Subcutaneous abdominal adipose tissue (tissue), 5 donors: ENCODE results near the gene CBX4.

Experiments used
- H3K27ac ChIP-seq: one replicate; pipeline ENCODE4 v1.7.0; 2013; ENCODE audit warnings: low read depth, mild to moderate bottlenecking, inconsistent platforms, low read length, moderate library complexity
- H3K27me3 ChIP-seq, 5 donors: one replicate each; pipeline ENCODE4 v1.7.0; 2013; ENCODE audit warnings: low read length in 5 of 5, inconsistent platforms in 1 of 5; ENCODE audit not compliant: control insufficient read depth in 5 of 5, insufficient read depth in 4 of 5
- H3K36me3 ChIP-seq, 5 donors: one replicate each; pipeline ENCODE4 v1.7.0; 2013; ENCODE audit warnings: low read length in 5 of 5; ENCODE audit not compliant: control insufficient read depth in 5 of 5, insufficient read depth in 5 of 5
- H3K4me1 ChIP-seq, 5 donors: one replicate each; pipeline ENCODE4 v1.7.0; 2013; ENCODE audit warnings: low read length in 5 of 5, mild to moderate bottlenecking in 3 of 5, moderate library complexity in 1 of 5; ENCODE audit not compliant: control insufficient read depth in 5 of 5, insufficient read depth in 5 of 5
- H3K4me3 ChIP-seq, 5 donors: one replicate each; pipeline ENCODE4 v1.7.0; 2013; ENCODE audit warnings: low read length in 5 of 5, low read depth in 1 of 5
- H3K9ac ChIP-seq, 5 donors: one replicate each; pipeline ENCODE4 v1.7.0; 2013; ENCODE audit warnings: low read length in 5 of 5, mild to moderate bottlenecking in 4 of 5, moderate library complexity in 3 of 5
- H3K9me3 ChIP-seq, 5 donors: one replicate each; pipeline ENCODE4 v1.7.0; 2013; ENCODE audit warnings: low read length in 5 of 5; ENCODE audit not compliant: control insufficient read depth in 5 of 5
- donor health status: healthy.
- donor health status: healthy.
- donor health status: healthy.
- donor health status: healthy.
- donor health status: healthy.

Gene CBX4

DNA sequence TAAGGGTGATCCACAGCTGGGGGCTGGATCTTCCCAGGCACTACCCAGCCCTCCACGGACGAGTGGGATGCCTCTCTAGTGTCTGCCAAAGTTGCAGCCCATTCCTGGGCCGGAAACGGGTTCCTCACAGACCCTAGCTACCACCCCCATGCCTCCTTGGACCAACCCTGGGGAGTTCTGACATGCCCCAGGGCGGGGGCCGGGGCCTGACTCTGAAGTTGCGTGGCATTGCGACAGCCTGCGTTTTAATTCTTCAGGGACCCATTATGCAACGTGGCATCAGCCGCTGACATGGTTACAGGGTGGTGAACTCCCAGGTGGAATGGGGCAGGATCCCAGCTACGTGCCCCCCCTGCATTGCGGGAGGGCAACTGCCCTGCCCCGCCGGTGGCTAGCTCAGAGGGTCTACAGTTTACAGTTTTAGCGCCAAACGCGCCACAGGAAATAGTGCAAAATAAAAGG is 2.7 kb downstream of the CBX4 start:
- Histone ChIP-seq H3K36me3 (peaks cover 0 to 21% (median 16%) of the 10 kb centered on the region in 5 donors), H3K9ac (peak overlapping the region in 1 of 5 donors; percentile 59), H3K4me1 (peaks cover 0 to 64% (median 58%) of the 10 kb centered on the region in 5 donors), H3K27me3 (peaks cover 7 to 13% (median 9%) of the 10 kb centered on the region in 5 donors), H3K27ac (peak overlapping the region; percentile 78), H3K9me3 (no peaks in the 10 kb centered on the region), H3K4me3 (peak overlapping the region in 3 of 5 donors; percentile 77 to 87 (median 85))

DNA sequence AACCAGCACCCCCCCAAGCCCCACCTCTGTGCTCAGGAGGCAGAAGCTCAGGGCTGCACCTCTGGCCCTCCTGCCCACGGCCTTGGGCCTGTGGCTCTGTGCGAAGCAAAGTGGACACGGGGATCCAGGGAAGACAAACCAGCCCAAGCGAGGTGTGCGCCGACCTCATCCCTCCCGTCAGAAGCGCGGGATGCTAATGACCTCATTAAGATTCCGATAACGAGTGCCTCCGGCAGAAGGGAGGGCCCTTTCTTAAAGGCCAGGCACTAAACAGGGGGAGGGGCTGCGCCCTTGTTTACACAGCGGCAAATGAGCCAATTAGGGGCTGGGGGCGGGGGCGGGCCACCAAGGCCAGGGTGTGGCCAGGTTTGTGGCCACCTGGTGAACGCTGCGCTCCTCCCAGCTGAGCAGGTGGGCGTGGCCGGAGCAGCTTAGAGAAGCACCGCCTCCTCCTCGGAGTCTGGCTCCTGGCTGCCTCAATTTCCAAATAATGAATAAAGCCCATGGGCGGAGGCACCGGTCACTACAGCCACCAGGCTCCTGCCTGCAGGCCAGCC is 3.2 kb downstream of the CBX4 start:
- Histone ChIP-seq H3K4me1 (peaks cover 0 to 66% (median 63%) of the 10 kb centered on the region in 5 donors), H3K27ac (no peak overlapping the region), H3K27me3 (peaks cover 3 to 8% (median 4%) of the 10 kb centered on the region in 5 donors), H3K9ac (no peak overlapping the region), H3K4me3 (peak overlapping the region in 2 of 5 donors; percentile 77 to 87), H3K36me3 (peaks cover 0 to 21% (median 16%) of the 10 kb centered on the region in 5 donors), H3K9me3 (no peaks in the 10 kb centered on the region)

DNA sequence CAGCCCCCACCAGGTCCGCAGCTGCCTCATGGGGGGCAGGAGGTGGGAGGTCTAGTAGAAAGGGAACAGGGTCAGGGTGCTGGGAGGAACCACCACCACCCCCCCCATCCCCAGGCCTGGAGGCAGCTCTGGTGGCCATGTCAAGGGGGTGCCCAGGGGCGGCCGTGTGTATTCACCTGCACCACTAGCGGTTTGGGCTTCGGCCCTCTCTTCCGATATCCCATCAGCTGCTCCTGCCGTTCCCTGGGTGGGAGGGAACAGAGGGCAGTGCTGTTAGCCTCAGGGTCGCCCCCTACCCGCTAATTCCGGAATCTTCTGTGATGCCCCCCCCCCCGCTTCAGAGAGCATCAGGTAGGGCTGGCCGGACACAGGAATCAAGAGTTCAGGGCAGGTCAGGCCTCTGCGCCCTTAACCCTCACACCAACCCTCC is 3.8 kb downstream of the CBX4 start:
- H3K27ac ChIP-seq, result no peak overlapping the region
- H3K9me3 ChIP-seq, result no peaks in the 10 kb centered on the region
- no peak overlapping the region for H3K4me3 ChIP-seq
- H3K36me3 ChIP-seq, result peaks cover 0 to 21% (median 16%) of the 10 kb centered on the region in 5 donors
- H3K27me3 ChIP-seq, result peaks cover 0 to 3% (median 0%) of the 10 kb centered on the region in 5 donors
- no peak overlapping the region for H3K9ac ChIP-seq
- H3K4me1 ChIP-seq, result peaks cover 0 to 66% (median 63%) of the 10 kb centered on the region in 5 donors

DNA sequence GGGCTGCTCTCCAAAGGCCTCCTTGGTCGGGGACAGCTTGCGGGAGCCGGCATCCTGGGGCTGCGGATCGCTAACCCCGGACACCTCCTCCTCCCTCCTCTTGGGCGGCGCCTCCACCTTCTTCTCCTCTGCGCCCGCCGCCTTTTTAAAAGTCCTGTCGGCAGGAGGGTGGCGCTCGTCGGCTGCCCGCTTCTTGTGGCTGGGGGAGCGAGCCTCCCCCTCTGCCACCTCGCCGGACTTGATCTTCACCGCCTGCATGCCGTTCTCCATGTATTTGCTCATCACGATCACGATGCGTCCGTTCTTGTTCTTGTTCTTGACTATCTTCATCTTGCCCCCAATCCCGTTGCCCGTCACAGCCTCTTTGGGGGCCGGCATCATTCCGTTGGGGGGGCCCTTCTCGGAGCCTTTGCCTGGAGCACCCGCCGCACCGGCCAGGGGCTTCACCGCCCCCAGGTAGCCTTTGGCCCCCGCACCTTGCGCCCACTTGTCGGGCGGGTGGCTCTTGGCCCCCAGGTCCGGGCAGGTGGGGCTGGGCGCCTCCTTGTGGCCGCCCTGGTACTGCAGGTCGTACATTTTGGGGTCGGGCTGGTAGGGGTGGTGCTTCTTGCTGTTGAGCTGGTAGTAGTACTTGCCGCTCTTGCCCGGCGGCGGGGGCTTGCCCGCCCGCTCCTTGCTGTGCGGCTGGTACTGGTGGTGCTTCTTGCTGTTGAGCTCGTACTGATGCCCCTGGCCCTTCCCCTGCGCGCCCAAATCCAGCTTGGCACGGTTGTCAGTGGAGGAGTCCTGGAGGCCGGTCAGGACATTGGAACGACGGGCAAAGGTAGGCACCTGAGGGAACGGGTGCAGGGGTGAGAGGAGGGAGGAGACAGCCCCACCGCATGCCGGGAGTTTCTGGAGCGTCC is 4.4 kb downstream of the CBX4 start:
- Histone ChIP-seq H3K4me1 (peaks cover 0 to 63% (median 58%) of the 10 kb centered on the region in 5 donors), H3K27me3 (no peaks in the 10 kb centered on the region), H3K27ac (no peak overlapping the region), H3K4me3 (no peak overlapping the region), H3K9me3 (no peaks in the 10 kb centered on the region), H3K9ac (no peak overlapping the region), H3K36me3 (peaks cover 0 to 21% (median 16%) of the 10 kb centered on the region in 5 donors)

DNA sequence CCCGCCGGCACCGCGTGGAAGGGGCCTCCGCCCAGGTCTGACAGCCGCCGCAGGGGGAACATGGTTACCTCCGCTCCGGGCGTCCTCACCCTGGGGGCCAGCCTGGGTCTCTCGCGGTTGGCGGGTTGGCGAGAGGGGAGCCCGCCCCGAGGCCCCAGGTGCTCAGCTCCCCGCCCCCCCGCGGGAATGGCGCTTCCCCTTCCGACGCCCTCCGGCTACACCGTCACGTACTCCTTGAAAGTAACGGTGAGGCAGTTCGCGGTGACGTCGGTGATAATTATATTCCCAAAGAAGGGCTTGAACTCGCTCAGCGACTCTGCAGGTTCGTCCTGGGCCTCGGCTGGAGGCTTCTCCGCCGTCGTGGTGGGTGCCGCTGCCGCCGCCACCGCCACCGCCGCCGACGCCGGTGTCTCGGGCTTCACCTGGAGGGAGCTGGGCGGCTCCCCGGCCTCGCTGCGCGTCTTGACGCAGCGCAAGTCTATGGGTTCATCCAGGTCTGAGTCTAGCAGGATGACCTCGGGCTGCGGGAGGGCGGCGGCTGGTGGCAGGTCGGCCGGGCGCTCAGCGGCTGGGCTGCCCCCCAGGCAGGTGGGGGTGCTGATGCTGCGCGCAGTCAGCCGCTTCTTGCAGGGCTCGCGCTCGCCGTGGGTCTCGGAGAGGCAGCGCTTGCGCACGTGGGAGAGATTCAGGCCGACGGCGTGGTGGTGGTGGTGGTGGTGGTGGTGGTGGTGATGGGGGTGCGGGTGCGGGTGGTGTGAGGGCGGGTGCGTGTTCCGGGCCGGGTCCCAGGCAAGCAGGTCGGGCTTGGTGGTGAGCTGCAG is 5.3 kb downstream of the CBX4 start:
- Histone ChIP-seq H3K4me1 (peaks cover 0 to 60% (median 55%) of the 10 kb centered on the region in 5 donors), H3K36me3 (peaks cover 0 to 21% (median 16%) of the 10 kb centered on the region in 5 donors), H3K9me3 (no peaks in the 10 kb centered on the region), H3K27ac (no peak overlapping the region), H3K27me3 (no peaks in the 10 kb centered on the region), H3K4me3 (no peak overlapping the region), H3K9ac (no peak overlapping the region)

DNA sequence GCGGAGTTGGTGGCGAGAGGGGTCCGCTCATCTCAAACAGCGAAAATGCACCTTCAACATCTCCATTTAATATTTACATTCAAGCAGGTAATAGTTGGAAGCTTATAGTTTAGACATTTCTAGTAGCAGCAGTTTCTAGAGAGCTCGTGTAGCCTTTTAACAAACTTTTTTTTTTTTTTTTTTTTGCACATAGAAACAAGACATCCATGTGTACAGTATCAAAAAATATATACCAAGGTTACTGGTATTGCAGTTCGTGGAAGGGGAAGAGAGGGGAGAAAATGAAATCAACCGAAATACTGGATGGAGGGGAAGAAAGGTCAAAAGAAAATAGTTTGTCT is 6.2 kb downstream of the CBX4 start:
- H3K27me3 ChIP-seq, result no peaks in the 10 kb centered on the region
- peaks cover 0 to 58% (median 51%) of the 10 kb centered on the region in 5 donors for H3K4me1 ChIP-seq
- no peak overlapping the region for H3K27ac ChIP-seq

DNA sequence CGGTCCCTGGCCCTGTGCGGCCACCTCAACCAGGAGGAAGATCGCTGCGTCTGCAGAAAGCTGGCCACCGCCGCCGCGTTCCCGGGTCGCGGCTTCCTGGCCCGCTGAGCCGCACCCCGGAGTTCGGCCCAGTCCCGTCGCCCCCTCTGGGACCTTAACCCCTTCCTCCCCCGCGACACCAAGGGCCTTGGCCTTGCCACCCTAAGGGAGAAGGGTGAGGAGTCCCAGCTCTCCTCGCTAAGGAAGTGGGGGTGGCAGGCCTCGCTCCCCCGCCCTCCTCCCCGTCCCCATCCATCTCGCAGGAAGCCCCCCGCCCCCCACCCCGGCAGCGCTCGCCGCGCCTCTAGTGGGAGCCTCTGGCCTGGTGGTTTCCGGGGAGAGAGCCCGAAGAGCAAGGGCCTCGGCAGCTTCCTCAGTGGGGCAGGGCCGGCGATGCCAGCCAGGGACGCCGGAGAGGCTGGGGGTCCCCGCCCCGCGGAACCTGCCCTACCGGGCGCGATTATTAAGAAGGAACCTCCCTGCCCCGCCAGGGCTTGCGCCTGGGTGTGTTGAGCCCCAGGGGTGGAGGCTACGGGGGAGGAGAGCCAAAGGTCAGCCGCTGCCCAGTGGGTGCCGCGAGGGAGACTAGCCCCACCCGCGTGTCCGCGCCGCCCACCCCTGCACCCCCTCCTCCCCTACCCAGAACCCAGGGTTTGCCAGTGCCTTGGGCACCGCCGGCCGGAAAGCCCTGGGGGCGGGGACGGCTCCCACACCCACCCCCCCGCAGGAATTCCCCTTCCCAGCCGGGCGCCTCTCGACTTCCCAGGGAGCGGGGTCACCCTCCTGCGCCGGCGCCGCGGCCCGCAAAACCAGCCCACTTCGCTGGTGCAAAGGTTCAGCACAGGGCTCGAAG is 6.8 kb downstream of the CBX4 start:
- no peaks in the 10 kb centered on the region for H3K9me3 ChIP-seq
- H3K9ac ChIP-seq, result peak overlapping the region in 1 of 5 donors; percentile 52
- no peak overlapping the region for H3K27ac ChIP-seq
- no peaks in the 10 kb centered on the region for H3K27me3 ChIP-seq
- H3K4me1 ChIP-seq, result peaks cover 0 to 52% (median 45%) of the 10 kb centered on the region in 5 donors
- peak overlapping the region in 2 of 5 donors; percentile 34 to 44 for H3K4me3 ChIP-seq
- peaks cover 0 to 21% (median 16%) of the 10 kb centered on the region in 5 donors for H3K36me3 ChIP-seq

More for the DNA sequence above, 6.2 kb downstream of the CBX4 start:
- Histone ChIP-seq H3K9ac (no peak overlapping the region), H3K9me3 (no peaks in the 10 kb centered on the region), H3K4me3 (peak overlapping the region in 1 of 5 donors; percentile 44), H3K36me3 (peaks cover 0 to 21% (median 16%) of the 10 kb centered on the region in 5 donors)

DNA sequence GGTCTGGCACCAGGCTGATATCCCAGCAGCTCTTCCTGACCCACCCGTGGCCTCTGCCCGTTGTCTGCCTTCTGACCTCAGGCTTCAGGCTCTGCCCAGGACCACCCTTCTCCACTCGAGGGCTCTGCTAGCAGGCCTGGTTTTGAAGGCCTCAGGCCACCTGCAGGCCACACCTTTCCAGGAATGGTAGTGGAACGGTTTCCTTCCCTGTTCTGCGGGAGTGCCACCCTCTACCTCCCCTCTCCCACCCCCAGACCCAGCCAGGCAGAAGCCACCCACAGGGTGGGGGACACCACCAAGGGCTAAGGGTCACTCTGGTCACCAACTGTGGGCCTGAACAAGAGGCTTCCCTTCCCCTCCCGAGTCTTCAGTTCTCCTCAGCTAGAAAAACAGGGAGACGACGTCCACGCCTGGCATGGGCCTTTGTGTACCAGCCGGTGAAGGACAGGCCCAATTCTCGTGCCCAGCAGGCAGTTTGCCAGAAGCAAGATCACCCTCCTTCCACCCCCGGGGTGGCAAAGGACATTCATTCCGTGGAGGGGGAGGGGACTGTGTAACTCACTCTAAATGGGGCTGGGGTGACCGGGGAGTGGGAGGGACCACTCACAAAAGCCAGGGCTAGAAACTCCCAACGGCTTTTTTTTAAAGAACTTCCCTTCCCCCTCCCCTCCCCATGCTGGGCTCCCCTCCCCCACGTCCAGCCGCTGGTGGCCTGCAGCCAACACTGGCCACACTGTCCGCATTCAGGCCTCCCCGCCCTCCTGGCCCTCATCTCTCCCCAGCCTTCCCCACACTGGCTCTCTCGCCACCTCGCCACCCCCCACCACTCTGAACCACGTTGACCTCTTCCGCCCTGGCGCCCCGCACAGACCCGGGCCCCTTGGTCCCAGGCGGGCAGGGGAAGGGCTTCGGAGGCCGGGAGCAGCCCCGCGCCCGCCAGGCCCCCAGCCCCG is 7.7 kb downstream of the CBX4 start:
- no peak overlapping the region for H3K27ac ChIP-seq
- H3K36me3 ChIP-seq, result peaks cover 0 to 21% (median 16%) of the 10 kb centered on the region in 5 donors
- peak overlapping the region in 2 of 5 donors; percentile 34 to 44 for H3K4me3 ChIP-seq
- H3K27me3 ChIP-seq, result peaks cover 0 to 8% (median 4%) of the 10 kb centered on the region in 5 donors
- no peaks in the 10 kb centered on the region for H3K9me3 ChIP-seq
- peaks cover 0 to 49% (median 39%) of the 10 kb centered on the region in 5 donors for H3K4me1 ChIP-seq
- peak overlapping the region in 1 of 5 donors; percentile 33 for H3K9ac ChIP-seq
